GM23338 (cell line): ENCODE measurements around the gene SPART. TPM values are rescaled to one million over a fixed set of nuclear protein-coding genes. Genes with fewer than 3 reads are reported as not detected.

Source experiments
- ATAC-seq: fragments of 200-7000 bp; cut with Tn5 transposase; 3 replicates; pipeline ENCODE4 v1.9.1; 2020
- DNase-seq: peaks from one replicate; pipeline ENCODE4 v3.0.0-alpha.2; 2015; ENCODE audit warnings: low spot score
- H2AFZ ChIP-seq: fragments of 200-600 bp; sonication (generic); 2 replicates; pipeline ENCODE4 v1.8.0; 2016; ENCODE audit warnings: antibody characterized with exemption, mild to moderate bottlenecking, moderate library complexity
- H3F3A ChIP-seq: fragments of 200-600 bp; sonication (generic); replicated peaks from 2 replicates; pipeline ENCODE4 v1.8.0; 2017; ENCODE audit warnings: antibody characterized with exemption, mixed run types, low read depth
- H3K27ac ChIP-seq: fragments of 200-600 bp; sonication (generic); 2 replicates; pipeline ENCODE4 v1.6.1; 2016; ENCODE audit warnings: low read depth
- H3K27me3 ChIP-seq: fragments of 200-600 bp; sonication (generic); 2 replicates; pipeline ENCODE4 v1.8.0; 2016; ENCODE audit warnings: mild to moderate bottlenecking, mixed run types, moderate library complexity; ENCODE audit not compliant: insufficient read depth
- H3K36me3 ChIP-seq: fragments of 200-600 bp; sonication (generic); 2 replicates; pipeline ENCODE4 v1.8.0; 2016; ENCODE audit warnings: mild to moderate bottlenecking; ENCODE audit not compliant: insufficient read depth
- H3K4me1 ChIP-seq: fragments of 200-600 bp; sonication (generic); 2 replicates; pipeline ENCODE4 v1.8.0; 2016; ENCODE audit warnings: mild to moderate bottlenecking, moderate library complexity; ENCODE audit not compliant: insufficient read depth
- H3K4me2 ChIP-seq: fragments of 200-600 bp; sonication (generic); 2 replicates; pipeline ENCODE4 v1.7.1; 2017; ENCODE audit warnings: mixed run types
- H3K4me3 ChIP-seq: fragments of 200-600 bp; sonication (generic); 2 replicates; pipeline ENCODE4 v1.6.1; 2016; ENCODE audit warnings: mixed run types
- H3K79me2 ChIP-seq: fragments of 200-600 bp; sonication (generic); replicated peaks from 2 replicates; pipeline ENCODE4 v1.8.0; 2017; ENCODE audit warnings: mild to moderate bottlenecking; ENCODE audit not compliant: insufficient read depth
- H3K9me2 ChIP-seq: fragments of 200-600 bp; sonication (generic); 2 replicates; pipeline ENCODE4 v1.8.0; 2017; ENCODE audit not compliant: insufficient read depth
- H4K20me1 ChIP-seq: fragments of 200-600 bp; sonication (generic); replicated peaks from 2 replicates; pipeline ENCODE4 v1.8.0; 2017; ENCODE audit warnings: mild to moderate bottlenecking; ENCODE audit not compliant: insufficient read depth
- H3K27ac Mint-ChIP-seq: 2 replicates; pipeline ENCODE4 v1.8.0; 2020; ENCODE audit warnings: inconsistent platforms, mild to moderate bottlenecking, moderate library complexity, mixed read lengths
- H3K27me3 Mint-ChIP-seq: 3 replicates; pipeline ENCODE4 v1.8.0; 2022; ENCODE audit warnings: low read depth, mild to moderate bottlenecking, moderate library complexity, mixed read lengths, inconsistent platforms; ENCODE audit not compliant: insufficient read depth, poor library complexity
- H3K36me3 Mint-ChIP-seq: 3 replicates; pipeline ENCODE4 v1.8.0; 2021; ENCODE audit warnings: low read depth, mild to moderate bottlenecking, inconsistent platforms, moderate library complexity, mixed read lengths
- H3K4me1 Mint-ChIP-seq: 3 replicates; pipeline ENCODE4 v1.8.0; 2020; ENCODE audit warnings: mild to moderate bottlenecking, inconsistent platforms, mixed read lengths
- H3K4me3 Mint-ChIP-seq: 3 replicates; pipeline ENCODE4 v1.8.0; 2021; ENCODE audit warnings: moderate library complexity, mild to moderate bottlenecking, inconsistent platforms, mixed read lengths
- H3K9me3 Mint-ChIP-seq: 3 replicates; pipeline ENCODE4 v1.8.0; 2020; ENCODE audit warnings: moderate library complexity, mild to moderate bottlenecking, inconsistent platforms, mixed read lengths
- ETS1 ChIP-seq: IDR thresholded peaks from 2 replicates; pipeline ENCODE4 v1.6.1; 2016; ENCODE audit warnings: antibody characterized with exemption
- EZH2phosphoT487 ChIP-seq: fragments of 200-600 bp; sonication (generic); IDR thresholded peaks from one replicate; pipeline ENCODE4 v1.8.1; 2018; ENCODE audit warnings: antibody characterized with exemption; ENCODE audit not compliant: unreplicated experiment
- NANOG ChIP-seq: IDR thresholded peaks from 2 replicates; pipeline ENCODE4 v1.6.1; 2016; ENCODE audit warnings: antibody characterized with exemption, borderline replicate concordance
- ZNF114 ChIP-seq: fragments of 250-450 bp; sonication (Bioruptor Pico); IDR thresholded peaks from 2 replicates; pipeline ENCODE4 v1.5.0; 2020; ENCODE audit warnings: mild to moderate bottlenecking, moderate library complexity
- ZNF462 ChIP-seq: fragments of 250-450 bp; sonication (Bioruptor Pico); IDR thresholded peaks from 2 replicates; pipeline ENCODE4 v1.5.0; 2020; ENCODE audit warnings: mild to moderate bottlenecking, moderate library complexity
- polyA plus RNA-seq: library from polyadenylated mRNA; unstranded; fragments of >200 nt; fragmentation: Nextera tagmentation; extraction: Ambion mirVana; gene quantifications from 2 replicates; pipeline ENCODE4 v1.2.1, GENCODE V29; 2016
- total RNA-seq: library from RNA; depleted of rRNA; stranded (reverse); fragments of >200 nt; shearing (Covaris generic); gene quantifications from 2 replicates; pipeline ENCODE4 v1.2.3, GENCODE V29; 2014

The SPART gene
- total and polyA plus RNA-seq, 2 experiments from 2014 or later: 109 to 116 TPM

GRCh38 chr13:36370108-36370429 is 23.9 kb upstream of the SPART start (continued):
- TF ChIP-seq ZNF462 (CRISPR knock-in tag) (no peak), NANOG (no peak)

GRCh38 chr13:36369268-36370107 is 23.3 kb upstream of the SPART start:
- Mint-ChIP-seq H3K27me3 (peaks cover 4% of the 10 kb centered on the region), H3K36me3 (peaks cover 2% of the 10 kb centered on the region; the same call in 2 of the 3 replicates), H3K27ac (no peak overlapping the region), H3K9me3 (peaks cover 3% of the 10 kb centered on the region; the same call in 2 of the 3 replicates), H3K4me1 (no peaks in the 10 kb centered on the region), H3K4me3 (no peak overlapping the region)
- DNase-seq (no peak), ATAC-seq (no peak)
- Histone ChIP-seq H3K79me2 (no peaks in the 10 kb centered on the region), H4K20me1 (no peaks in the 10 kb centered on the region), H3K4me3 (no peak overlapping the region), H3K36me3 (no peaks in the 10 kb centered on the region; the same call in 1 of the 2 replicates), H3K9me2 (no peaks in the 10 kb centered on the region; the same call in 1 of the 2 replicates), H3K27ac (no peak overlapping the region), H2AFZ (no peak overlapping the region), H3K27me3 (no peaks in the 10 kb centered on the region), H3K4me2 (no peak overlapping the region), H3F3A (no peaks in the 10 kb centered on the region), H3K4me1 (no peaks in the 10 kb centered on the region)
- TF ChIP-seq EZH2phosphoT487 (no peak), ZNF462 (CRISPR knock-in tag) (no peak), ZNF114 (CRISPR knock-in tag) (no peak), ETS1 (no peak)
